Right lobe of liver (tissue), 4 donors: Measurements from ENCODE around the gene TGFBR3.

ENCODE experiments used
- CTCF ChIP-seq, 4 donors: fragments of 200-600 bp in 3 of 4; fragments of 450-650 bp in 1 of 4; IDR thresholded peaks; one replicate each; pipeline versions ENCODE4 v1.5.1 to v1.8.0; 2016 to 2022; ENCODE audit warnings: antibody characterized with exemption in 4 of 4, mild to moderate bottlenecking in 2 of 4
- POLR2A ChIP-seq: fragments of 450-650 bp; IDR thresholded peaks from one replicate; pipeline ENCODE4 v1.6.1; 2017; ENCODE audit warnings: antibody characterized with exemption, mild to moderate bottlenecking
- donor health status: DM: no; HTN: no; CAD: no.
- donor health status: DM: no; HTN: no; CAD: no.
- donor health status: DM: no; HTN: yes; CAD: no.

- TF ChIP-seq CTCF (IDR thresholded peaks at IDR 0.05) (no peak), POLR2A (no peak)
Measured at GRCh38 chr1:91781901-91782622, 103.9 kb downstream of the TGFBR3 start.
